Stimulated activated naive CD8-positive, alpha-beta T cell treated with anti-CD3 and anti-CD28 coated beads, Interleukin-15, amount 100 ng/mL, for 72 hours (primary cell): Measurements from ENCODE around the gene ISM1.

Experiments
- ATAC-seq: fragments of 150-1000 bp; cut with Tn5 transposase; 2 replicates; pipeline ENCODE4 v1.10.0; 2021; ENCODE audit warnings: mild to moderate bottlenecking, moderate library complexity
- DNase-seq, 2 donors: peaks; one replicate each; pipeline ENCODE4 v3.0.0; 2021 to 2022
- H3K27ac Mint-ChIP-seq, 2 donors: one replicate each; pipeline ENCODE4 v1.8.0; 2022; ENCODE audit warnings: mild to moderate bottlenecking in 2 of 2, mixed read lengths in 2 of 2, moderate library complexity in 2 of 2
- H3K27me3 Mint-ChIP-seq: one replicate; pipeline ENCODE4 v1.8.0; 2022; ENCODE audit warnings: mixed read lengths
- H3K4me1 Mint-ChIP-seq: one replicate; pipeline ENCODE4 v1.8.0; 2022; ENCODE audit warnings: mild to moderate bottlenecking, mixed read lengths
- H3K4me3 Mint-ChIP-seq, 2 donors: one replicate each; pipeline ENCODE4 v1.8.0; 2022; ENCODE audit warnings: mild to moderate bottlenecking in 2 of 2, mixed read lengths in 2 of 2, moderate library complexity in 1 of 2
- H3K9me3 Mint-ChIP-seq, 2 donors: one replicate each; pipeline ENCODE4 v1.8.0; 2022; ENCODE audit warnings: mixed read lengths in 2 of 2

Gene ISM1

DNA sequence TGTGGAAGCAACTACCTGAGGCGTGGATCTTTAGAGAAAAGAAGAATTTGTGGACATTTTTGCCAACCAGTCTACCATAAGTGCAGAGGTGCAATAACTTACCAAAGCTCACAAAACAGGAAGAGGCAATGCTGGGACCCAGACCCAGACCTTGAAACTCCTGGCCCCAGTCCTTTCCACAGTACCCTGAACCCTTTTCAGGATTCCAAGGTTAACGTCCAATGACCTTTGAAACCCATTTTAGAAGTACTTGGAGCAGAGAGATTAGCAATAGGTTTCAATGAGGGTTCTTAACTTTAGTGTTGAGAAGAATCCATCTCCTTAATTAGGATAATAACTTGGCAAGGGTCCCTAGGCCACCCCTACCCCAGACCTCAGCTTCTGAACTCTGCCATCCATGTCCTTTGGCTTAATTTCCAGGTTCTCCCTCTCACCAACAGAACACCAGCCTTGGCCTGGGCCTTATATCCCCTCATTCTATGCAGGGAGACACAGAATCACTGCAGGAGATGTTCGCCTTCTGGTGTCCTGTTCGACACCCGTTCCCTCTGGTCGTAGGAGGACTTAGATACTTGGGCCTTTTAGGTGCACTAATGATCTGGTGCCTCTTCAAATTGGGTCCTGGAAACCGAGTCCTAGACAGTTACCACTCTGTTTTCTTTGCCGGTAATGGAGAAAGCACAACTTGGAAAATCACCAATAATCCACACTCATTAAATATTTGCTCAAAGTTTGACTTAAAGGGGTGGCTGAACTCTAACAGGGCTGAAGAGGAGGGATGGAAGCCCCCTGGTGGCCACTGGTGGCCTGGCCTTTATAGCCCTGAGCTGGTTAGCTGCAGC is 40.6 kb downstream of the ISM1 start:
- Mint-ChIP-seq H3K4me1 (peaks cover 25% of the 10 kb centered on the region), H3K27me3 (no peaks in the 10 kb centered on the region), H3K9me3 (no peaks in the 10 kb centered on the region), H3K4me3 (no peak overlapping the region), H3K27ac (no peak overlapping the region)
- DNase-seq = peak; percentile 59 to 63
- ATAC-seq = peak; percentile 97

DNA sequence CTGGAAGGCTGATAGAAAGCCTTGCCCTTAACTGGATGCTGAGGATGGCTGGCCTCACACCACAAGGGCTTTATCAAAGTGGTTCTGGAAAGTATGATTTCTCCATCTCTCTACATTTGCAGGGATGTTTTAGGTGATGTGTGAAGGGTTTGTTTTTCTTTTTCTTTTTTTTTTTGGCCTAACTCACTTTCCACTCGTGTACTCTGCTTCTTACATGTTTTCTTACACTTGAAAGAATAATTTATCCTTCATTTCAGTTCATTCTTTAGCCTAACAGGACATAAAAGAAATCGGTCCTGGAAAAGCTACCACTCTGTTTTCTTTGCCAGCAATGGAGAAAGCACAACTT is 41.2 kb downstream of the ISM1 start:
- Mint-ChIP-seq H3K9me3 (no peaks in the 10 kb centered on the region), H3K27me3 (no peaks in the 10 kb centered on the region), H3K4me3 (no peak overlapping the region), H3K27ac (peak overlapping the region in 1 of 2 donors; percentile 42), H3K4me1 (peaks cover 23% of the 10 kb centered on the region)
- DNase-seq (no peak), ATAC-seq (no peak)

DNA sequence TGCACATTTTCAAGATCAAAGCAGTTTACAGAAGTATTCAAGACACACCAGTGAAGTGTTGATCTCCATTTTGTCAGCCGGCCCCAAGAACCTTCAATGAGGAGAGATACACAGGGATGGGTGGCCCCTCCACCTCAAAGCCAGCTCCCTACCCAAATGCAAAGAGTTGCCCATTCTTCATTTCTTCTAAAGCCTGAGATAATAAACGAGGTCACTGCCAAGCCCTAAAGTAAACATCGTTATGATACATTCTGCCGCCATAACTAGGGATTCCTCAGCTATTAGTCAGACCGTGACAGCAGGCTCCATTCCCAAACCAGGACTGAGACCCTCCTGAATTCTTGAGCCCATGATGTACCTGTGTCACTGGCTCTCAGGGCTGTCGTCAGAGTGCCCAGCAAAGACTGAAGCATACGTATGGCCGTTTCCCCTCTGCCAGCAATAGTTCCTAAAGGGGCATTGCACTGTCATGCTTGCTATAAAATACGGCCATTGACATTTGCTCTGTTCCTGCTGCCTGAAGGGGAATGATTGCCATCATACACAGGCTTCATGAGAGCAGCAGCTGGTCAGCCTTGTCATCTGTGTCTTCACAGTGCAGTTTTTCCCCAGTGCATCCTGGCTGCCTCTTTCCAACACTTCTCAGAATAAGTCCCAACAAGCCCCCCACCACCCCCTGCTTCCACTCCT is 41.7 kb downstream of the ISM1 start:
- DNase-seq (no peak), ATAC-seq (no peak)
- Mint-ChIP-seq H3K9me3 (no peaks in the 10 kb centered on the region), H3K27ac (peak overlapping the region in 1 of 2 donors; percentile 38), H3K4me3 (no peak overlapping the region), H3K4me1 (peaks cover 23% of the 10 kb centered on the region), H3K27me3 (no peaks in the 10 kb centered on the region)

DNA sequence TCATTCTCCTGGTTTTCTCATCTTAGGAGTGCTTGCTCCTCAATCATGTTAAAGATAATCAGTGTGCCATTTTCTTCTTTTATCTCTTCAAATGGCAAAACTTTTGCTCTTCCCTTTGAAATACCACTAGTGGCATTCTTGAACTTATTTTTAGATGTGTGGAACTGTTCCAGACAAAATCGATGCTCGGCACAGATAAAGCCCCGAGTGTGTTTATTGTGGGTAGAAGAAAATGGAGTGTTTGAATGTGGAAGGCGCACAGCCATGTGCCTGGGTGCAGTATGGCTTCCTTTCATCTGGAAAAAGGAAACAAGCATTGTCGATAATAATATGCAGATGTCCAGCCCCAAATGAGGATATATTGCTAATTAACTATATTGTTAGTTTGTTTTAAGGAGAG is 42.4 kb downstream of the ISM1 start:
- Mint-ChIP-seq H3K9me3 (no peaks in the 10 kb centered on the region), H3K27me3 (no peaks in the 10 kb centered on the region), H3K4me1 (peaks cover 17% of the 10 kb centered on the region), H3K4me3 (no peak overlapping the region), H3K27ac (peak overlapping the region; percentile 3 to 38)
- ATAC-seq = no peak
- DNase-seq = no peak

DNA sequence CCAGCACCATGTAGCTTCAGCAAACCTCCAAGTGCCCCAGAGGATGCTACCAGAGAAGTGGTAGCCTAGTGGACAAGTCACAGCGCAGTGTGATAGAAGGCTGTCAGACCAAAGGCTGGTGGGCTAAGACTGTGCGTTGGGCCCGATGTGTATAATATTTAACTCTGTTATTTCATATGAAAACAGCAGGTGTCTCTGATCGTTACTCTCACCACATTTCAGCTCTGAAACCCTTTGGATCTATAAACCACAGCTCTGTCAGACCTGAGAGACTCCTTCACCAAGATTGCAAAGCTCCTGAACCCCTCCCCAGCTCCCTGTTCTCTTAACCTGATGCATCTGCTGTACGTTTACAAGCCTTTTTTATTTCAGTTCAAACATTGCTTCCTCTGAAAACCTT is 43.8 kb downstream of the ISM1 start:
- no peak for ATAC-seq
- H3K27ac Mint-ChIP-seq = peak overlapping the region in 1 of 2 donors; percentile 17
- H3K27me3 Mint-ChIP-seq = peaks cover 8% of the 10 kb centered on the region

DNA sequence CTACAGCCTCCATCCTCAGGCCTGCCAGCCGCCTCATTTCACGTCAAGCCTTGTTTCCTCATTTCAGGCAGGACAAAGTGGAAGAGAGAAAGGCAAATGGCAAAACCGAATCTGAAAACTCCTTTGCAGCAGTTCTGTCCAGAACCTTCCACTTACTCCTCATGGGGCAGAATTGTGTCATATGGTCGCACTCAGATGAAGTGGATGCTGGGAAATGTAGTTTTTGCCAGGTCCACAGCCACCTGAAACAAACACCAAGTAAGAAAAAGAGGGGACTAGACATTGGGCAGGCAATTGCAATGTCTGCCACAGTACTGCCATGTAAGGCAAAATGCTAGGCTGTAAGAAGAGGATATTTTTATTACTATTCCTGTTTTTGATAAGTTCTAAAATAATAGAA is 44.9 kb downstream of the ISM1 start:
- Mint-ChIP-seq H3K4me1 (peaks cover 15% of the 10 kb centered on the region), H3K9me3 (no peaks in the 10 kb centered on the region), H3K27ac (no peak overlapping the region), H3K27me3 (peaks cover 15% of the 10 kb centered on the region), H3K4me3 (no peak overlapping the region)
- DNase-seq = no peak
- no peak for ATAC-seq

More for the DNA sequence above, 43.8 kb downstream of the ISM1 start:
- H3K9me3 Mint-ChIP-seq = no peaks in the 10 kb centered on the region
- H3K4me3 Mint-ChIP-seq = no peak overlapping the region
- no peak for DNase-seq
- peaks cover 15% of the 10 kb centered on the region for H3K4me1 Mint-ChIP-seq

DNA sequence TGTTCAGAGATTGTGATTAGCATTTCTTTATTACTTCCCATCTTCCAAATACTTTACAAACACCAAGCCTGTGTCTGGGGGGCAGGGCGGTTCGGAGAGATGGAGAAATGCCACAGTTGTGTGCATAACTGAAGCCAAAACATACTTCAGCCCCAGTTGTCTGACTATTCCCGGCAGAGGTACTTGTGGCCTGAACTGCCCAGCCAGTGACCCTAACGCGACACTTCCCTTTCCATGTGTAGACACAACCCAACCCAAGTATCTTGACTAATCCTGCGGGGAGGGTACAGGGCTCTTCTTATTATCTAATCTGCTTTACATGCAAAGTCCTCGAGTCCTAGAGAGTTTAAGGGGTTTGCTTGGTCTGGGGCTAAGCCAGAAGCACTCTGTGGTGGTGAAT is 46.2 kb downstream of the ISM1 start:
- no peaks in the 10 kb centered on the region for H3K9me3 Mint-ChIP-seq
- ATAC-seq (no peak), DNase-seq (no peak)
- no peak overlapping the region for H3K27ac Mint-ChIP-seq
- H3K27me3 Mint-ChIP-seq = peaks cover 15% of the 10 kb centered on the region
- no peak overlapping the region for H3K4me3 Mint-ChIP-seq
- peaks cover 15% of the 10 kb centered on the region for H3K4me1 Mint-ChIP-seq

DNA sequence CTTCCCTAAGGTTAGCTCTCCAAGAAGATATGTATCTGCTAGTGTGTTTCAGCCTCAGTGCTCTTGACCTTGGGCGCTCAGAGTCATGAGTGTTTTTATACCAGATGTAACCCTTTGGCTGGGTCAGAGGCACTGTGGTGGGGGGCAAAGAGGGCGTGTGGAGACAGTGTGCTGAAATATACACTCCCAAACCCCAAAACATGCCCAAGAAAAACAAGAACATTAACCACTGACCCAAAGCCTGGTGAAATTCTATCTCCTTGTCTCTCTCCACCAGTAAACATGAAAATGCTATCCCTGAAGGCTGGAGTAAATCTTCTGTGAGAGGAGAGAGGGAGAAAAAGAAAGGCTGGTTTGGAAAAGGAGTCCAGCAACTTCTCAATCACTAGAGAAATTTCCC is 47.9 kb downstream of the ISM1 start:
- Mint-ChIP-seq H3K27ac (no peak overlapping the region), H3K4me1 (peaks cover 9% of the 10 kb centered on the region), H3K9me3 (no peaks in the 10 kb centered on the region), H3K4me3 (no peak overlapping the region), H3K27me3 (peaks cover 15% of the 10 kb centered on the region)
- ATAC-seq = no peak
- no peak for DNase-seq

DNA sequence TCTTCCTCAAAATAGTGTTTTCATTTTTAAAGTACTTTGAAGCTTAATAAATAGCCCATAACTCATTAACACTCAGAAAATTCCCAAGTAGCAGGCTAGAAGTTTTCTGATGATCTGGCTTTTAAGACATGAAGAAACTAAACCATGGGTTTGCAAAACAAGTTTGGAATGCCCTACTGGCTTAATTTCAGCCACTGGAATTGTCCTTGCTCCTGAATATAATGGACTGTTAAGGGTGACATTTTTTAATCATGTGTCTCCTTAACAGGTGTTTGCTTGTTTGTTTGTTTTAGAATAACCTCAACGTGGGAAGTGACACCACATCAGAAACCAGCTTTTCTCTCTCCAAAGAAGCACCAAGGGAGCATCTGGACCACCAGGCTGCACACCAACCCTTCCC is 49.1 kb downstream of the ISM1 start:
- Mint-ChIP-seq H3K27ac (no peak overlapping the region), H3K27me3 (peaks cover 15% of the 10 kb centered on the region), H3K4me1 (peaks cover 1% of the 10 kb centered on the region), H3K9me3 (no peaks in the 10 kb centered on the region), H3K4me3 (no peak overlapping the region)
- no peak for DNase-seq
- no peak for ATAC-seq

DNA sequence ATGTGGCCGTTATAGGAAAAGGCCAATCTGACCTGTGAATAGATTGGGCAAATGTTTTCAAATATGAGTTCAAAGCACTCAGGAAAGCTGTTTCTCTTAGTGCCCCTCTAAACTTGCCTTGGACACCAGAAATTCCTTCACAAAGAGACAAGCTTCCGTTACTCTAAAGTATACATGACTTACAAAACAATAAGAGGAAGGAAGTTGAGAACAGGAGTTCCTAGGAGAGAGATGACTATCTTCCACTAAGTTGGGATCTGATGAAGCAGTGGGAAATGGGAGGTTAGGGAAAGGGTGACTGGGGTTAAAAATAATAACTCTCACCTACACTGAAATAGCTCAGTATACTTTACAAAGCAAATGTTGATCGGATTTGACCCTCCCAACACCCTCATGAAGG is 50.0 kb downstream of the ISM1 start:
- Mint-ChIP-seq H3K4me3 (no peak overlapping the region), H3K27me3 (peaks cover 15% of the 10 kb centered on the region), H3K9me3 (no peaks in the 10 kb centered on the region), H3K4me1 (no peaks in the 10 kb centered on the region), H3K27ac (no peak overlapping the region)
- DNase-seq (no peak), ATAC-seq (no peak)

DNA sequence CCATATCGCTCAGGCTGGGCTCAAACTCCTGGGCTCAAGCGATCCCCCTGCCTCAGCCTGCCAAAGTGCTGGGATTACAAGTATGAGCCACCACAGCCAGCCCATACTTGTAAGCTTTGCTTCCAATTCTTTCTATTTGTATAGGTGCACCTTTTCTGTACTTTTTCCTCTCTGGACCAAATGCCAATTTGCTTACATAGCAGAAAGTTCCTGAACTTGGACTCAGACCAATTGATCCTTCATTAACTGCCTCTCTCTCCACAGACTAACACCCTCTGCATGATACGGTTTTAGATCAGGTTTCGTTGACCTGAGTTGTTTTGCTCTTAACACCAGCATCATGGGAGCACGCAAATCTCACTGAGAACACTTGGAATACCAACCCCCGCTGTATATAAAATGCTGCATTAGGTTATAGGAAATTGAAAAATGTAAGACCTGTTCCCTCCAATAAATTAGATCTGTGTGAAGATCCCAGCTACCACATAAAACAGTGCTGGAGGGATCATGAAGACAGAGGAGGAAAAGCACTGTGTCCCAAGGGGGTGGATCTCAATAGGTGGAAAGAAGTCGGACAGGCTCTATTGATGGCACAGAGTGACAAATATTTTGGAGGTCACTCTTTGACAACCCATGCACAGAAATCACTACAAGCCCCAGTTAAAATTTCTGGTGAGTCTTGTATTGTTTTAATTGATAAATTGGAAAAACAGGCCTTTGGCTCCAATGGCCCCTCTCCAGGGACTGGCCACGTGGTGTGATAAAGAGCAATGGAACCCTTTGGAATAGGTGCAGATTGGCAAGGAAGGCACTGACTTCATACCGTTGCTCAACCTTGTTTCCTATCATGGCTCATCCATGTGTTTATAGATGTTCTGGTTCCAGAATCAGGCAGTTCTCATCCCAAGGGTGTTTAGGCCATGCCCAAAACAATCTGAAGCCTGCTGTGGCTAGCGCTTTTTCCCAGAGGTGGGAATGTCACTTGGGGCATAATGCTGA is 51.2 kb downstream of the ISM1 start:
- Mint-ChIP-seq H3K27ac (no peak overlapping the region), H3K4me3 (no peak overlapping the region)

DNA sequence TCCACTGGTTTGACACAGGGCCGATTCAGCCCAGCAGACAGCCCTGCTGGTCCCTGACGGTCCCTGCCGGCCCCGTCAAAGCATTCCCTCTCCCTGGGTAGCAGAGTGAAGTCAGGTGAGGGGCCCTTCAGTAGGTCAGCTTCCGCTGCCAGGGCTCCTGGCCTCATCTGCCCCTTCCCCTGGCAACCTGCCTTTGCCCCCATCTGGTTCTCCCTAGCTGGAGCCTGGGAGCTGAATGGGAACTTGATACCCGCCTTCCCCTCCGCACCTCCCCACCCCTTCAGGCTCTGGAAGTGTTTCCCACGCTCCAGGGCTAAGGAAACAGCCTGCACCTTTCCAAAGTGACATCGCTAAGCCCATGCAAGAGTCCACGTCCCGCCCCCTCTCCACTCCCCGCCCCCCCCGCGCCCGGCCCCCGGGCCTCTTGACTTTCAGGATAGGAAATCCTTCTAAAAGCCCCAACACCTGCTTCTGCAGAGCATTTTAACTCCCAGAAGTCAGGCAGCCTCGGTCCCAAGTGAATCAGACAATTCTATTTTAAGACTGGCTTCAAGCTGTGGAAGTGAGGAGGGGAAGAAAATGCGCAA is 53.3 kb downstream of the ISM1 start:
- Mint-ChIP-seq H3K27ac (no peak overlapping the region), H3K4me1 (no peaks in the 10 kb centered on the region), H3K27me3 (peaks cover 11% of the 10 kb centered on the region), H3K9me3 (no peaks in the 10 kb centered on the region), H3K4me3 (no peak overlapping the region)
- ATAC-seq = no peak
- DNase-seq = no peak

More for the DNA sequence above, 51.2 kb downstream of the ISM1 start:
- DNase-seq (no peak), ATAC-seq (no peak)
- Mint-ChIP-seq H3K4me1 (no peaks in the 10 kb centered on the region), H3K27me3 (peaks cover 15% of the 10 kb centered on the region), H3K9me3 (no peaks in the 10 kb centered on the region)

DNA sequence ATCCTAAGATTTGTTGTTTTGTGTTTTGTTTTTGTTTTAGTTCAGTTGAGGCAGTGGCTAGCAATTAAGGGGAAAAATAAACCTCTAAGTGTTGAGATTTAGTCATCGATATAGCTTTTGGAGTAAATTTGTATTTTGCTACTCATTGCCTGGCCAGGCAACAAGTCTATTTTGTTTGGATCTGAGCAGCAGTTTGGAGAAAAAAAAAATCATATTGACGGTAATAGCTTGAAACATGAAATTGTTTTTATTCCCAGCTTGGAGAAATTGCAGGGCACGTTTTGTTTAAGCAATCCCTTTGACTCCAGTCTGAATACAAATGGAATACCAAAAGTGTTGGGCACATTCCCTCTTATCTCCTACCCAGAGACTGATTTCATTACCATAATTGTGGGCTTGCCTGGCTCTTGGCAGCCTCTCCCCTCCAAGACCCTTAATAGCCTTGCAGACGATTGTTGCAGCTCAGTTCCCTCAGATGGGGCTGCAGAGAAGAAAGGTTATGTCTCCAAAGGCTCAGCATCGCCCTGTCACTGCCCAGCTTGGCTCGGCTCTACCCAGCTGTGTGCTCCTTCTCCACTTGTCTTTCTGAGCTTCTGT is 56.0 kb downstream of the ISM1 start:
- Mint-ChIP-seq H3K9me3 (no peaks in the 10 kb centered on the region), H3K27me3 (no peaks in the 10 kb centered on the region), H3K27ac (no peak overlapping the region), H3K4me1 (no peaks in the 10 kb centered on the region), H3K4me3 (no peak overlapping the region)
- ATAC-seq (no peak), DNase-seq (no peak)

DNA sequence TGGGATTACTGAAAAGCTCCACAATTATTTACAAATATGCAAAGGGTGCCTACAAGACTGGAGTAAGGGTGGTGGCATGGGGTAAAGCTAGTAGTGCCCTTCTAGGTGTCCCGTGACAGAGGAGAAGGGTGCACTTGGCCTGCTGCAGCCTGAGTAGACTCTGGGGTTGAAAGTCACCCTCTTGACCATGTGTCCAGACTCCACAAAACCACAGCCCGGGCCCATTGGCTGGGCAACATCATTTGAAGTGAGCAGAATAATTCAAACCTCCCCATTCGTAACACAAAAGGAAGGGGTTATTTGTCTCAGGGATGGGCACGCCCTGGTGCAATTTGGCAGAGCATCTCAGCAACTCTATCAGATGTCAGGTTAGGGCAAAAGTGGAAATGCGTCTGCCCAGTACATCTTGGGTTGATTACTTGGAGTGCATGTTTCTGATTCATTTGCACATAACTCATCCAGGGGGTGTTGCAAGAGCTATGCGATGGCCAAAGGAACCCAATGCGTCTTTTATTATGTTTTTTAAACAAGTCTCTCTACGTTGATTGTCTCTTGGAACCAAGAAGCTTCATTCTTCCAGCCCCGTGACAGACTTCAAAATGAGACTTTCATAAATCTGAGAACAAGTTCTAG is 56.7 kb downstream of the ISM1 start:
- Mint-ChIP-seq H3K4me3 (no peak overlapping the region), H3K27ac (no peak overlapping the region), H3K4me1 (no peaks in the 10 kb centered on the region), H3K9me3 (no peaks in the 10 kb centered on the region), H3K27me3 (no peaks in the 10 kb centered on the region)
- no peak for DNase-seq
- ATAC-seq = no peak
